ENCODE data around the gene CTBS.
"Not testable (repeated sequence)": the region's sequence is repeated elsewhere in the genome, so short reads cannot be mapped to it uniquely, and the experiment has no call there.

Gene CTBS

DNA sequence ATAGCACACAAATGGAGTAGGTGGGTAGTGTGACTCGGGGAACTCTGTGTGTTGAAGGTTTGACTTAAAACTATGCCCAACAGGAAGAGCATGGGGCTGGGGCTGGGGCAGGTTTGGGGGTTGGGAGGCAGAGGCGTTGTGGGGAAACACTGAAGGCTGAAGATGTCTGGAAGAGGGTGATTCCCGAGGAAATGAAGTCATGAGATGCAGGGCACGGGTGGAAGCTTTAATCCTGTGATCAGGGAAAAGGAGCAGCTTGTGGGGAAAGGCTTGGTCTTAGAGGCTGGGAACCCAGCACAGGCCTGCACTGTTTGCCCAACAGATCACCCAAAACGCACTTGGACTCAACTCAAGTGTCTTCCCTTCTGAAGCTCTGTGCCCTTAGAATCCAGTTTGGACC, 26.6 kb upstream of the CTBS start:
- TF ChIP-seq, protein P1, sequence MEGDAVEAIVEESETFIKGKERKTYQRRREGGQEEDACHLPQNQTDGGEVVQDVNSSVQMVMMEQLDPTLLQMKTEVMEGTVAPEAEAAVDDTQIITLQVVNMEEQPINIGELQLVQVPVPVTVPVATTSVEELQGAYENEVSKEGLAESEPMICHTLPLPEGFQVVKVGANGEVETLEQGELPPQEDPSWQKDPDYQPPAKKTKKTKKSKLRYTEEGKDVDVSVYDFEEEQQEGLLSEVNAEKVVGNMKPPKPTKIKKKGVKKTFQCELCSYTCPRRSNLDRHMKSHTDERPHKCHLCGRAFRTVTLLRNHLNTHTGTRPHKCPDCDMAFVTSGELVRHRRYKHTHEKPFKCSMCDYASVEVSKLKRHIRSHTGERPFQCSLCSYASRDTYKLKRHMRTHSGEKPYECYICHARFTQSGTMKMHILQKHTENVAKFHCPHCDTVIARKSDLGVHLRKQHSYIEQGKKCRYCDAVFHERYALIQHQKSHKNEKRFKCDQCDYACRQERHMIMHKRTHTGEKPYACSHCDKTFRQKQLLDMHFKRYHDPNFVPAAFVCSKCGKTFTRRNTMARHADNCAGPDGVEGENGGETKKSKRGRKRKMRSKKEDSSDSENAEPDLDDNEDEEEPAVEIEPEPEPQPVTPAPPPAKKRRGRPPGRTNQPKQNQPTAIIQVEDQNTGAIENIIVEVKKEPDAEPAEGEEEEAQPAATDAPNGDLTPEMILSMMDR (conservative IDR thresholded peaks at IDR 0.05) = no peak
- H3K27ac ChIP-seq = no peak overlapping the region

DNA sequence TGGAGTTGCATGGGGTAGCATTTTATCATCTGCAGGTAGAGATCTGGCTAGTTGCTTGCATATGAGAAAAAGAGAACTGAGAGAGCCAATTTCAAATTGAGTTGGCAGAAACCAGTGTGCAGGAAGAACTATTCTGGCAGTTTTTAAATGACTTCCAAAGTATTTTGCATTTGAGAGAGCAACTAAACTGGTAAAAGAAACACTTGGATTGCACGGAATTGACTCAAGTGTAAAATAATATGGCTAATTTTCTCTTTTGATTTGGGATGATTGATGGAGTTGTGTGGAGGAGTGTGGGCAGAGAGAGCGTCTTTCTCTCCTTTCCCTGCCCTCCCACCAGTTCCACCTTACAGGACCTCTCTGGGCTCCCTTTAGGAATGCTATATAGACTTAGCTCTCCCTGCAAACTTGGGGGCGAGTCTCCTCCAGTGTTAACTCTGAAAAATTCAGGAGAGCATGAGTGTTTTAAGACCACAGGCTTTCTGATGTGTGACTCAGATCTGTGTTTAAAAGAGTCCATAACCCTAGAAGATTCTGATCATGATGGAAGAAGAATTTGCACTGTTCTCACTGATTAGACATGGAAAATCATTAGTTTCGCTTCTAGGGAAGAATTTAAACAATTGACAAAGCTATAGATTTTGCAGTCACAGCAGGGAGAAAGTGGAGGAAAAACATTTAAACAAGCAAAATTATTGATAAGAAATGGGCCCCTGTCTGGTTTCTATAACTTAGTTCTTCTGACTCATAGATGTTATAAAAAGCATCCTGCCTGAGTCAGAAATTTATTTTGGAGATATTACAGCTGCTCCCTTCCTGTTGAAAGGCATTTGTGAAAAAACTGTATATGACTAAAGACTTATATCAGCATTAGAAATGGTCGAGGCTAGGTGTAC, 24.9 kb upstream of the CTBS start:
- TF ChIP-seq, protein P1 (conservative IDR thresholded peaks at IDR 0.05) = no peak
- no peak overlapping the region for H3K27ac ChIP-seq

DNA sequence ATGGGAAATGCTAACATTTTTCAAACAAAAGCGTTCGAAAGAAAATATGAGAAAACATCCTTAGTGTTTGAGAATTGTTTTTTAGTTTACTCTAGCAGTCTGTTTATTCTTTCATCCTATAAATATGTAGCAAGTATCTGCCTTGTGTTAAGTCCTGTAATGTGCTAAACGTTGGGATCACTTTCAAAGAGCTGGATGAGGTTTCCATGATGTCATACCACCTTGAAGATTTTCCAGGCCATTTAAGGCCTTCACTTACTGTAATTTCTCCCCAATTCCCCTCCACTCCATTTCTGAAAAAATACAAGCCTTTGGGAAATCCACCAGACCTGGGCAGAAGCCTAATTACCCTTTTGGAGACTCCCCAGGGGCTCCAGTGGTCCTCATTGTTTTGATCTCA, 24.2 kb upstream of the CTBS start:
- H3K27ac ChIP-seq = no peak overlapping the region
- TF ChIP-seq, protein P1 (conservative IDR thresholded peaks at IDR 0.05) = no peak

DNA sequence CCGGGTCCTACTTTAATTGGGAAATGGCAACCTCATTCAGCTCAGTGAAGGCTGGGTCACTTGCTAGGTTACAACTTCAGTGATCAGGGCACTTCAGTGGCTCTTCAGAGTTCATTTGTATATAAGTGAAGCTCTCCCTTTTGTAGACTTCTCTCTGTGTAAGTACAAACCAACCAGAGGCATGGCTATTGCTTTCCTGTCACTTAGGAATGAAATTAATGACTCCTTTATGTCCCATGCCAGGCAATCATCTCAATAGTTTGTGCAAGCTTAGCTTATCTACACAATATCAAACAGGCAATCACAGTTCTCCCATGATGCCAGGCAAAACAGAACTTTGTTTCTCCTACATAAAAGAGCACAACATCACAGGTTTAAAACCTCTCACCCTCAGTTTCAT, 22.8 kb upstream of the CTBS start:
- TF ChIP-seq, protein P1 (conservative IDR thresholded peaks at IDR 0.05) = no peak
- H3K27ac ChIP-seq = no peak overlapping the region

DNA sequence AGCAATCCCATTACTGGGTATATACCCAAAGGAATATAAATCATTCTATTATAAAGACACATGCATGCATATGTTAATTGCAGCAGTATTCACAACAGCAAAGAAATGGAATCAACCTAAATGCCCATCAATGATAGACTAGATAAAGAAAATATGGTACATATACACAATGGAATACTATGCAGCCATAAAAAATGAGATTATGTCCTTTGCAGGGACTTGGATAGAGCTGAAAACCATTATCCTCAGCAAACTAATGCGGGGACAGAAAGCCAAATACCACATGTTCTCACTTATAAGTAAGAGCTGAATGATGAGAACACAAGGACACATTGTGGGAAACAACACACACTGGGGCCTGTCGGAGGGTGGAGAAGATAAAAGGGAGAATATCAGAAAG, 20.7 kb upstream of the CTBS start:
- not testable (repeated sequence) for H3K27ac ChIP-seq

DNA sequence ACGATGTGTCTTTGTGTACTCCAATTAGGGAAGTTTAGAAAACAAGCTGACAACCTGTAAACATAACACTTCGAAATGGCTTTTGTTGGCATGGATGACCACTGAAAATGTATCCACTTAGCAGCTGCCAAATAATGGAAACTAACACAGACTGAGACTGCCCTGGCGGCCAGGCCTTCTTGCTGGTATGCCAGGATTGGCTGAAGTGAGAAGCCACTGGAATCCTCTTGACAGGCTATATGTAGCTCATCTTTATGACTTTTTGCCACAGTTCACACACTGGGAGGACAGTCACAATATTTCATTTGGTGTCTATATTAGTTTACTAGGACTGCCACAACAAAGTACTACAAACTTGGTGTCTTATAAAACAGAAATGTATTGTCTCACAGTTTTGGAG, 12.9 kb upstream of the CTBS start:
- no peak overlapping the region for H3K27ac ChIP-seq
- TF ChIP-seq, protein P1 (conservative IDR thresholded peaks at IDR 0.05) = no peak

DNA sequence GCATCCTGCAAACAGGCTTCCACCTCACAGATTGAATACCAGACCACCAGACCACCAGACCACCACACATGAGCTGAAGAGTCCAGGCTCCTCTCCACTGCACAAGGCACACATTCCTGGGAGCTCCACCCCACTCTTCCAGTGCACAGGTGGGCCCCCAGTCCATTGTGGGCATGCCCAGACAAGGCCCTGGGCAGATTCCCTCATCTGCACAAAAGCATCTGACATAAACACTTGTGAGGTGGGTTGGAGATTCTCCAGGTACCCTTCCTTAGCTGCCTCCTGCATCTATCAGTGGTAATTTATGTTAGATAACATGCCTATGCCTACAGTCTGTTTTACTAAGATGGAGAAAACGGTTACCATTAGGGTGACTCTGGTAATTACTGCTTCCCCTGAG, 11.6 kb upstream of the CTBS start:
- TF ChIP-seq, protein P1 (conservative IDR thresholded peaks at IDR 0.05) = no peak
- H3K27ac ChIP-seq = no peak overlapping the region

DNA sequence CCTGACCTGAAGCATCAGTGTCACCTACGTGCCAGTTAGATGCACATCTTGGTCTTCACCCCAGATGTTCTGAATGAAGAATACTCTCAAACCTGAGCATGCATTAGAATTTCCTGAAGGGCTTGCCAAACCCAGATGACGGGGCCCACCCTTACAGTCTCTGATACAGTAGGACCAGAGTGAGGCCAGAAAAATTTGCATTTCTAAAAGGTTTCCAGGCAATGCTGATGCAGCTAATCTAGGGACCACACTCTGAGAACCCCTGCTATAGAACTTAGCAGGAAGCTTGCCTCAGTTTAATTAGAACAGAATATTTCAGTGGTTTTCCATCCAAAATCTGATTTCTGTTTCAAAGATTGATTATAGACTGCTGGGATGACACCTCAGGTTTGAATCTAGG, 9.9 kb upstream of the CTBS start:
- TF ChIP-seq, protein P1 (conservative IDR thresholded peaks at IDR 0.05) = no peak
- H3K27ac ChIP-seq = no peak overlapping the region
